Measurements from ENCODE around the gene WDR17. TPM values are rescaled to one million over a fixed set of nuclear protein-coding genes. Genes with fewer than 3 reads are reported as not detected.

WDR17 gene
- total and polyA plus RNA-seq, 7 donors: 0.63 to 11.0 (median 5.8) TPM; not detected in 2

- Histone ChIP-seq H3K4me1 (peaks cover 0 to 48% (median 32%) of the 10 kb centered on the region in 4 donors), H3K9me3 (no peaks in the 10 kb centered on the region), H3K27ac (peak overlapping the region in 3 of 4 donors; percentile 52 to 89 (median 85)), H3K36me3 (no peaks in the 10 kb centered on the region), H3K27me3 (no peaks in the 10 kb centered on the region), H3K4me3 (no peak overlapping the region)
- DNase-seq: no peak
- intact Hi-C loops (cut with DNase I): loop anchor here (5.0 to 10.0 kb wide), 2 partner anchors 45 to 83 kb away; no protein-coding TSS in a partner anchor
- 7 to 33% methylated on average over 1 of the region's 1 CpG for WGBS, 2 donors
- TF ChIP-seq EP300 (IDR thresholded peaks at IDR 0.05): no peak
- no peak for TF ChIP-seq CTCF (IDR thresholded peaks at IDR 0.05)
- TF ChIP-seq POLR2AphosphoS5 (IDR thresholded peaks at IDR 0.05): no peak
- no peak for TF ChIP-seq POLR2A (IDR thresholded peaks at IDR 0.05)
Observed at GRCh38 chr4:176191974-176192373, 126.3 kb downstream of the WDR17 start.

GRCh38 chr4:176193126-176193525 is 127.5 kb downstream of the WDR17 start:
- H3K9me3 ChIP-seq: no peaks in the 10 kb centered on the region
- no peaks in the 10 kb centered on the region for H3K27me3 ChIP-seq
- H3K27ac ChIP-seq: peak overlapping the region in 3 of 4 donors; percentile 52 to 89 (median 85)
- intact Hi-C loops (cut with DNase I): loop anchor here (5.0 to 10.0 kb wide), 2 partner anchors 44 to 82 kb away; no protein-coding TSS in a partner anchor
- no peaks in the 10 kb centered on the region for H3K36me3 ChIP-seq
- H3K4me1 ChIP-seq: peaks cover 0 to 37% (median 23%) of the 10 kb centered on the region in 4 donors
- TF ChIP-seq POLR2AphosphoS5 (IDR thresholded peaks at IDR 0.05) (no peak), CTCF (IDR thresholded peaks at IDR 0.05) (no peak), EP300 (IDR thresholded peaks at IDR 0.05) (no peak), POLR2A (IDR thresholded peaks at IDR 0.05) (no peak)
- H3K4me3 ChIP-seq: no peak overlapping the region
- WGBS, 2 donors: 31 to 48% methylated on average over 4 of the region's 4 CpGs
- DNase-seq: no peak

GRCh38 chr4:176193938-176194337 is 128.3 kb downstream of the WDR17 start:
- no peak for TF ChIP-seq EP300 (IDR thresholded peaks at IDR 0.05)
- no peak for TF ChIP-seq POLR2A (IDR thresholded peaks at IDR 0.05)
- no peak for TF ChIP-seq CTCF (IDR thresholded peaks at IDR 0.05)
- TF ChIP-seq POLR2AphosphoS5 (IDR thresholded peaks at IDR 0.05): no peak
- H3K36me3 ChIP-seq: no peaks in the 10 kb centered on the region
- H3K27me3 ChIP-seq: no peaks in the 10 kb centered on the region
- intact Hi-C loops (cut with DNase I): loop anchor here (5.0 to 10.0 kb wide), 2 partner anchors 43 to 81 kb away; no protein-coding TSS in a partner anchor
- WGBS, 2 donors: 63 to 74% methylated on average over 3 of the region's 3 CpGs
- H3K4me3 ChIP-seq: no peak overlapping the region
- no peaks in the 10 kb centered on the region for H3K9me3 ChIP-seq
- no peak for DNase-seq
- H3K4me1 ChIP-seq: peaks cover 0 to 31% (median 19%) of the 10 kb centered on the region in 4 donors
- H3K27ac ChIP-seq: peak overlapping the region in 3 of 4 donors; percentile 52 to 89 (median 85)

- H3K36me3 ChIP-seq: no peaks in the 10 kb centered on the region
- intact Hi-C loops (cut with DNase I): loop anchor here (5.0 to 10.0 kb wide), 2 partner anchors 79 to 122 kb away; partner anchors contain the start of gene SPCS3
- peaks cover 0 to 18% (median 13%) of the 10 kb centered on the region in 4 donors for H3K4me1 ChIP-seq
- H3K4me3 ChIP-seq: peak within 1 kb of the TSS; percentile 44 to 68 (median 64)
- H3K27me3 ChIP-seq: no peaks in the 10 kb centered on the region
- 1% methylated on average over 45 of the region's 45 CpGs for WGBS, 2 donors
- no peaks in the 10 kb centered on the region for H3K9me3 ChIP-seq
- peak; percentile 68 to 84 (median 80) for TF ChIP-seq POLR2AphosphoS5 (IDR thresholded peaks at IDR 0.05)
- no peak for TF ChIP-seq CTCF (IDR thresholded peaks at IDR 0.05)
- TF ChIP-seq EP300 (IDR thresholded peaks at IDR 0.05): peak in 1 of 4 donors; percentile 29
- peak; percentile 45 to 52 for TF ChIP-seq POLR2A (IDR thresholded peaks at IDR 0.05)
- DNase-seq: peak; percentile 97
- peak within 1 kb of the TSS; percentile 80 to 89 (median 84) for H3K27ac ChIP-seq
Observed at GRCh38 chr4:176195184-176195978, 129.7 kb downstream of the WDR17 start, which contains the start of gene SPATA4. SPATA4 (minus strand) TSS chr4:176195585; CDS start chr4:176195562, 23 bp downstream.
